Activated CD8-positive, alpha-beta memory T cell treated with anti-CD3 and anti-CD28 coated beads, Interleukin-2, amount 50 U/mL, for 1 hour (primary cell): ENCODE data around the gene SLC5A7.

ENCODE experiments used
- DNase-seq: peaks from one replicate; pipeline ENCODE4 v3.0.0-alpha.2; 2020; ENCODE audit errors: extremely low read depth

SLC5A7 gene

DNA sequence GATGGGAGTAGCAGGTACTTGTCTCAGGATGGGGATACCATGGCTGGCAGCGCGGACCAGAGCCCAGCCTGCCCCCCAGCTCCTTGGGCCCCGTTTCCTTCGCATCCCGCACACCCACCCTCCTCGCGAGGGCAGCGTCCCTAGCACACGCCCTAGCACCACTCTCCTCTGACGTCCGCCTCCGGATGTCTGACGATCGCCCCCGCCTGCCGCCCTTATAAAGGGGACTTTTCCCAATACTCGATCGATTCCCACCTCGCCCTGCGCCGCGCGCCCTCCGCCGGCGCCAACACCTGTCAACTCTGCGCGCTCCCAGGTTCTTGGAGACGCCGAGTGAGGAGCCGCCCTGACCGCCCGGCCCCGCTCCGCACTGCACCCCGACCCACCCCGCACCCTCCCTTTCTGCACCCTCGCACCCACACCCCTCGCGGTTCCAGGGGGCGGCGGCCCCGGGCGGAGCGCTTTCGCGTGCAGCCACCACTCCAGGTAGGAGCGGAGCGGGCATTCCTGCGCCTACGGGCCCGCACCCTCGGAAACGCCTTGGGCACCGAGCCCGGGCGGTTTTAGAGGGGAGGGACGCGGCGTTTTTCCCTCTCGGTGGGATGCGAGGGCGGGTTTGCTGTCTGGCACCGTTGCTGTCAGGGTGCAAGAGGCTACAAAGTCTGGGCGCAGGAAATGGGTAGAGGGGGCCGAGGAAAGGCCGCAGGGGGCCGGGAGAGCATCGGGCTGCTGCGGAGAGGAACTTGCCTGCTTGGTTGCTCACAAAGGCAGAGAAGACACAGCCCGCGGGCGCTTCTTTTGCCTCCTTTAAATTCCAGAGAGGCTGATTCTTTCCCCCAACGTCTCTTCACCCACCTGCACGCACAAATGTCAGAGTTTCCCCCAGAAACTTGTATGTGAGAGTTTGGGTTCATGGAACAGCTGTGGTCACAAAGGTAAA is at the start of gene SLC5A7:
Gene SLC5A7, plus strand, starts transcription at position 247 of the 940 bp plus-strand sequence. CDS start 1,632 bp downstream, outside the sequence.
- no peak for DNase-seq

DNA sequence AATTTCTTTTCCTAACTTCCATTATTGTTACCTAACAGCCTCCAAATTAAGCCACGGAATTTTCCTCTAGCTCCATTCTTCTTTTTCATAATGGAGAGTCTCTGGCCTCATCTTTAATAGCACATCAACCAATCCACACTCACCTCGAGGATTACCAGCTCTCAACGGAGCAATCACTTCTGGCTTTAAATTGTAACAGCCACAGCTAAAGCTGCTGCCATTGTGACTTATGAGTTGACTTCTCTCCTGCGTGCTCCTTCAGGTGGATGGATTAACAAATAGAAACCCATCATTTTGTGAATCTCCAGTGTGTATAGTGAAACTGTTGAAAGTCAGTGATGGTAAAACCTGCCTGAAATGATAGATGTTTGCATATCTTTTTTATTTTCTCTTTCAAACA is 24.9 kb upstream of the SLC5A7 start:
- DNase-seq, result no peak

DNA sequence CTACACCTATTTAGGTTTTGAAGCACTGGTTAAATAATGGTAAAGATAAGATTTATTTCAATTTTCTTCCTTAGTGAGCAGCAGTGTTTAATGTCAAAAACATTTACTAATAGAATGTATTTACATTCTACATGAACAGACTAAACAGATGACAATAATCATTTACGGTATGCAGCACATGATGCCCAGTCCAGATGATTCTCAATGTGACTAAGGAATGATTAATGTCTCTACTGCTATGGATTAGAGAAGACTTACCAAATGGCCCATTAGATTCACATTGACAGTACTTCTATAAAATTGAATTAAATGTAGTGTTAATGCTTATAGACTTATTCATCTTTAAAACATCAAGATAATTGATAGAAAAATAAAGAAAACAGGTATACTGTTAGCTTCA is 22.1 kb upstream of the SLC5A7 start:
- no peak for DNase-seq

DNA sequence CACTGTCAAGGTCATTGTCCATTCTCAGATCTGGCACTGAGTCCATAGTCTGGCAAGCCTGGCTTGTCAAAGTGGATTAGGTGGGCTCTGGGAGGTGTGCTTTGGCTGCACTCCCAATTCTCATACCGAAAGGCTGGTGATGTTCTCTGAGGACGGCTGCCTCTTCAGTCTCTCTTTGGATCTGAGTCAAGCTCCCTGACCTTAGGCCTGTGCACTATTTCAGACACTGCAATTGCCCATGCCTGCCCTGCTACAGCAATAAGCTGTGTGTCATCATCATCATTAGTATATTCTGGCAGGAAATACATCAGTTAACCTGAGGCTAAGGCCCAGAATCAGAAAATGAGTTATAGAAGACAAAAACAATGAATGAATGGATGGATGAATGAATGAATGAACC is 1.6 kb upstream of the SLC5A7 start:
- DNase-seq, result no peak

DNA sequence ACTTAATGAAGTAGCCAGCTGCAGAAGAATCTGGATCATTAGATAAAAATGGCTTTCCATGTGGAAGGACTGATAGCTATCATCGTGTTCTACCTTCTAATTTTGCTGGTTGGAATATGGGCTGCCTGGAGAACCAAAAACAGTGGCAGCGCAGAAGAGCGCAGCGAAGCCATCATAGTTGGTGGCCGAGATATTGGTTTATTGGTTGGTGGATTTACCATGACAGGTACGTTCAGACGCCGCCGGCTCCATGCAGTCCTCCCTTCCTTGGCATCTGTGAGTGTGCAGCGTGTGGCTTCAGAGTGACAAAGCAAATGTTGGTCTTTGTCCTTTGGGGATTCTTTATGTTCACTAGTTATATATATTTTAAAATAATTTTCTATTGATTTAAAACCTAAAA is 1.8 kb downstream of the SLC5A7 start:
- DNase-seq, result no peak

DNA sequence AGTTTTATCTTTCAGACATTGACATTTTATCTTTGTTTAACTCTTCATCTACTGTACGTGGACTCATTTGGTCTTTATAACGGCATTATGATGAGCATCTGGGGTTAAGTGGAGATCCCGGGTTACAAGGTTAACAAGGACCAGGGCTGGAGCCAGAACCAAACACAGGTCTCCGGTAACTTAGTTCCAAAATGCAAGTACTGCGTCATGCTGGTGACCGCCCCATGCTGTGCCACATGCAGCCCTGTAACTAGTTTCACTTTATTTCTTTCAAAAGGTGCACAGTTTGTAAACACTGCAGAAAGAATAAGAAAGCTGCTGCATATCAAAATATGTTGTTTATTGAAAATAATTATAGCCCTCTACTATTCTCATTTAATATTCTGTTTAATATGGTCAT is 3.1 kb downstream of the SLC5A7 start:
- DNase-seq, result no peak

DNA sequence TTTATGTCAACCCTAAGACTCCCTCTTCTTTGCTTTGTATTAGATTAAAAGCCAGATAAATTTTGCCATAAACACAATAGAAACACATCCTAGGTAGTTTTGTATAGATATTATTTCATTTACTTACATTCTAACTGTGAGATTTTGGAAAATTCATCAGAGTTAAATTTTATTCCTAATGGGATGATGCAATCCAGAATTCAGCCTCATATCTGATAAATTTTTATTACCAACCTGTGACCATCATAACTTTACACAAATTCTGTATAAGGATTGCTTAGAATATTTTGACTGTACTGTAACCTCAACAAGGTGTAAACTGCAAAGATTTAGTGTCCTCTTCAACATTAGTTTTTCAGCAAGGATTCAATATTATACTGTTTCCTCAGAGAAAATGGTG is 4.4 kb downstream of the SLC5A7 start:
- DNase-seq, result no peak

DNA sequence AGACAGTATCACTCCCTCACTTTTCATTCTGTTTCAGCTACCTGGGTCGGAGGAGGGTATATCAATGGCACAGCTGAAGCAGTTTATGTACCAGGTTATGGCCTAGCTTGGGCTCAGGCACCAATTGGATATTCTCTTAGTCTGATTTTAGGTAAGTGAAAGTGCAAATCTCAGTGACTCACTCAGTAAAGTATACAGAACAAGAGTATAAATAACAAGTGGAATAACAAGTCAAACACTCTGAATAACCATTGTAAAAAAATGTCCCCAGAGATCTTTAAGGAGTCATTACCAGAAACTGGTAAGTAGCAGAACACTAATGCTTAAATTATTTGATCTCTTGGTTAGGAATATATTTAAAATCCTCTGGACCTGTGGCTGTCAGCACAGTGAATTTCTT is 5.7 kb downstream of the SLC5A7 start:
- DNase-seq, result no peak

DNA sequence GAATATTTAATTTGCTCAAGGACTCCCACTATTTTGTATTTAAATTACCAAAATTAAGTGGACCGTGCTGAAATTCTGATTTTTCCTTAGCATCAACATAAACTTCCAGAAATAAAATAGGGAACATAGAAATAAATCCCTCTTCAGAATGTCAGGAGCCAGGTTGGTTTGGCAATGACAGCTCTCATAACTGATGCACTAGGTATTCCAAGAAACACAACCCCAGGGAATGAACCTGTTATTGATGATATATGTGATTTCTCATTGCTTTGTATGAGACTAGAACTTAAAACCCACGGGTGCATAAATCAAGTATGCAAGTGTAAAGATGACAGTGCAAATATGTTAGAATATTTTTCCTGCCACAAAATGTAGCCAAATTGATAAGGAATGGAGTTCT is 12.8 kb downstream of the SLC5A7 start:
- DNase-seq, result no peak

DNA sequence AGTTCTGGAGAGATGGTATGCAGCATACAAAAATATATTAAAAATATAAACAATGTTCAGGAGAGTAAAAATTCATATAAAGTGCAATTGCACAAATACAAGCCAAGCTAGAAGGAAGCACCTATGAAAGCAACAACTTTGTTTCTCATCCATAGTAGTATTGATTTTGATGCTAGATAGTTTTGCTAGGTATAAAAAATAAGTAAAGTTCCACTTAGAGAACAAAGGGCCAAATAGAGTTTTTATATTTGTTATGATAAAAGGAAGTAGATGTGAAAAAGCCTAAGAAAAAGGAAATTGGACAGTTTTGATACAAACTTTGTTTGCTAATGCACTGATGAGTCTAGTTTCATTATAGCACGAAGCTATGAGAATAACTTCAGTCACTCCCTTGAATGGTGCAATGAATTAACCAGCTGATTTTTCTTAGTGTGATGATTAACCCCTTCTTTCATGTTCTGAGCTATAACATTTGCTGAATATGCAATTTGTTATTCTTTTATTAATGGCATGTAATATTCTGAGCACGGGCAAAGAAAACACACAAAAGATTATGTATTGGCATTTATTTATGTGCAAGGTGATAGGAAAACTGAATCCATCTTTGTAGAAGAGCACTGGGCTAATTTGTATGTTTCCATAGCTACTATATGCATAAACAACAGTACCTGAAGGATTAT is 24.7 kb downstream of the SLC5A7 start:
- no peak for DNase-seq

DNA sequence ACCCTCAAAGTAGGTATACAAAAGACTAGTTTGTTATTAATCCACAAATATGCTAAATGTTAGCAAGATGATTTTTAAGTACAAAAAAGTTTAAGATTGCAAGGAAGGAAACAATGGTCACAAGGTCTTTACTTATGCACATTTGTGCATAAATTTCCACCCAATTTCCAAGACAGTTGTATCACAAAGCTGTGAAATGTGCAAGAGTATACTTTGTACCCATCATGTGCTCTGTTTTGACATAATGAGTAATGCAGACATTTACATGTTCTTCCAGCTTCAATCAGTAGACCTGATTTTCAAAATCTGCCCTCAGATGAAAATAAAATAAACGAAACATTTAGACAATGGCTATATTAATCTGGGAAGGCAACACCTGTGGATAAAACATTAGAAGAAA is 27.0 kb downstream of the SLC5A7 start:
- no peak for DNase-seq

DNA sequence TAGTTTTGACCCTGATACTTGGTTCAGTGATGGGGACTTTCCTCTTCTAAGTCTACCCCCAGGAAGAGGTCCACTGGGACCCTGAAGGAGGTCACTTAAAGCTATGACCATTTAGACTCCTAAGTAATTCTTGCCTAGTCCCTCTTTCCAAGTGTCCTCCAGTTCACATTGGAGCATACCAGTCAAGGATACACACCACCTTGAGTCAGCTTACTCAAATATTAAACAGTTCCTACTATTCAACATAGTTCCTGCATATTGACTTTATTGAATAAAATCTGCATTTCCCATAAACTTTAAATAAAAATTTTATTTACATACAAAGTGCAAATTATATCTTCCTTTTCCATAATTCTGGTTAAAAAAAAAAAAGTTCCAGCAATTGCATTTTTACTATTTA is 36.3 kb downstream of the SLC5A7 start:
- DNase-seq, result no peak

DNA sequence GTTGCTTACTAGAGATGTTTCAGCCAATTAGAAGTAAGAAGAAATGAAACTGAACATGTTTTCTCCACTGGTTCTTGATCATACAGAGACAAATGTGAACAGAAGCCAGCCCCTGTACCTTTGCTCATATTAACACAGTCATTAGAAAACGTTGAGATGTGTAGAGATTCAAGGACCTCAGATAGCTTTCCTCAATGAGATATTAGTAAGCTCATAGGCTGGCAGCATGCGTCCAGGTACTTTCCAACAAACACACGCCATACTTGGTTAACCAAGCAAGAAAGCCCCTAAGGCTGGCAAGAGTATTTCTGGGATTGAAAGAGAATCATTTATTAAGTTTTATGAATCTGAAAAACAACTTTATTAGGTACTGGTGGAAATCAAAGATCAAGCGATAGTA is 37.5 kb downstream of the SLC5A7 start:
- DNase-seq, result no peak

DNA sequence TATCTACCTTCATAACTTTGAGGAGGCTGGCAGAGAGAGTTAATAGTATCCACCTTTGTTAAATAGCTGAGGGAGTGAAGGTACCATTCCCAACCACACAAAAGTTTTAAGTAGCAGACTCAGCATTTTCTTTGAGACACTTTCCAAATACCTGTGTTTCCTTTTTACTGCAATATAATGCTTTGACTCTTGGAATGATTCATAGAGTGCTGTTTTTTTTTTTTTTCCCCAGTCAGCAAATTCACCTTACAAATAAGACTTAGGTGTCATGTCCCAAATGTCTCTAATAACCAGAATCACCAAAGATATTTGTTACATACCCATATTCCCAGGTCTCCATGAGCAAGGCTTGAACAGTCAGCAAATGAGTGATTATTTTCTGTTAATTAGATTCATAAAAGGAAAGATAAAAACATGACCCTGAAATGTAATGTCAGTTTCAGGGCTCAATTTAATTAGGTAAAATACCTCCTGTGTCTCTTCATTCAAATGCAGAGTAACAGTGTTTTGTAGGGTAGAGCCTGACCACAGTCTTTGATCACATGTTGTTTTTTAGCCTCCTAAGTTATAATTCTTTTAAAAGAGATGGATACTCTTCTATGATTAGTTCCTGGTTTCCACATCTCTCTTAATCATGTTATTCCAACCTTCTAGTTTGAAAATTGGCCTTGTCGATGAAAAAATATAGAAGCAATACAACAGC is 39.9 kb downstream of the SLC5A7 start:
- no peak for DNase-seq

DNA sequence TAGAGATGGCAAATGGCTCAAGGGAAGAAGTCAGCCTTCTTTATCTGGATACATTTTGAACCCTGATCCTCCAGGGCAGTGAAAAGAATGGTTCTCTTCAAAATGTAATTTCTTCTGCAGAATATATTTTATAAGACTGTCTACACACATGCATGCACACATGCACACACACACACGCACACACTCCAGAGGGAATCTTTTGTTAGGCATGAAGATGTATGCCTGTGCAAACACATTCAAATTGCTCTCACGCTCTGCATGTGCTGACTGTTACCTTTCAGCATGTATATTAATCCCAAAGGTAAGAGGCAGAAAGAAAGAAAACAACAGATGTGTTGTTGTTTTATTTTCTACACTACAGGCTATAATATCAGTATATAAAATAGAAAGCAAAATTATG is 43.2 kb downstream of the SLC5A7 start:
- DNase-seq, result no peak

DNA sequence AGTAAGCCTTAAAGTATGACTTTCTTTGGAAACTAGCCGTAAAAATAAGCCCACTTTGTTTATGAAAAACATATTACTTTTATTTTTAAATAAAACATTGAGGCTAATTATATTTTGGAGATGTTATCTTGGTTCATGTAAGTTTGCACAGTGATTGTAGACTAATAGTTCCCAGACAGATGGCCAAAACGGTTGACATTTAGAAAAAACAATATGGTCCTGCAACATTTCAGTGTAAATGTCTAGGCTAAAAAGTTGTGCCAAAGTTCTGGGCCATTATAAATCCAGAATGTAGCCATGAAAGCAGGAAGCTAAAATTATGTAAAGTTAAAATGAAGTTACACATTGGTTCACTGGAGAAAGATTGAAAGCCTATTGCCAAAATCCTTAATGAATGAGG is 43.6 kb downstream of the SLC5A7 start:
- no peak for DNase-seq

DNA sequence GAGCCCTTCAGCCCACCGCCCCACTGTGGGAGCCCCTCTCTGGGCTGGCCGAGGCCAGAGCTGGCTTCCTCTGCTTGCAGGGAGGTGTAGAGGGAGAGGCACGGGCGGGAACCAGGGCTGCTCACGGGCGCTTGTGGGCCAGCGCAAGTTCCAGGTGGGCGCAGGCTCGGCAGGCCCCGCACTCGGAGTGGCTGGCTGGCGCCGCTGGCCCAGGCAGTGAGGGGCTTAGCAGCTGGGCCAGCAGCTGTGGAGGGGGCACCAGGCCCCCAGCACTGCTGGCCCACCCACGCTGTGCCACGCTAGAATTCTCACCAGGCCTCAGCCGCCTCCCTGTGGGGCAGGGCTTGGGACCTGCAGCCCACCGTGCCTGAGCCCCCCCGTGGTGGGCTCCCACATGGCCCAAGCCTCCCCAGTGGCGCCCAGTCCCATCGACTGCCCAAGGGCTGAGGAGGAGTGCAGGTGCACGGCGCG is 45.2 kb downstream of the SLC5A7 start:
- no peak for DNase-seq

DNA sequence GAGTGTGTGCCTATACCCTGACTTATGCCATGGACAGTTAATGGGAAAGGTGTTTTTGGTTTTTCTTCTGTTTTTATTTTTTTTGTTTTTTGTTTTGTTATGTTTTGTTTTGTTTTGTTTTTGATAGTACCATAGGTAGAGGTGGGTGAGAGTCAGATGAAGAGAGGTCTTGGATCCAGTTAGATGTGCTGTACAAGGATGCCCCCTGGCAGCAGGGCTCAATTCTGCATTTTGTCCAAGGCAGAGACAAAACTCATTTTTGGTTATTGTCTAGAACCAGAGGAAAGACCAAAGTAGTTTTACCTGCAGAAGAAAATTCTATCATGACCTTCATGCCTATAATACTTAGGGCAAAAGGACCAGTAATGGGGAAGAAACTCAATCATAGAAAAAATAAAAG is 48.5 kb downstream of the SLC5A7 start:
- no peak for DNase-seq

DNA sequence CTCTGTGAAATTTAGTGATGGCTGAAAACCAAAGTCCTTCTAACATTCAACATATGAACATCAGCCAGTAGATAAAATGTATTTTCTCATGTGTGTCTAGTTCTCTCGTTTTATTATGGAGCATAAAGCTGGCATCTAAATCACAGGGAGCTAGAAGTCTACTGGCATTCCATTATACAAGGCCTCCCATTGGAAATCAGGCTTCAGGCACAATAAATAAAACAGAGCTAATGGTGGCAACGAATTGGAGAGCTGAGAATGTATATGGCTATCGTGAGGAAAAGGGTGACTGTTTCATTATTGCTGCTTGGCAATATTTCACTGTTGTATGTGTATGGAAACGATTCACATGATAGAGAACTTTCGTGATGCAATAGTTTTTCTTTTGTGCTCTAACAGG is 62.4 kb downstream of the SLC5A7 start:
- DNase-seq, result no peak

DNA sequence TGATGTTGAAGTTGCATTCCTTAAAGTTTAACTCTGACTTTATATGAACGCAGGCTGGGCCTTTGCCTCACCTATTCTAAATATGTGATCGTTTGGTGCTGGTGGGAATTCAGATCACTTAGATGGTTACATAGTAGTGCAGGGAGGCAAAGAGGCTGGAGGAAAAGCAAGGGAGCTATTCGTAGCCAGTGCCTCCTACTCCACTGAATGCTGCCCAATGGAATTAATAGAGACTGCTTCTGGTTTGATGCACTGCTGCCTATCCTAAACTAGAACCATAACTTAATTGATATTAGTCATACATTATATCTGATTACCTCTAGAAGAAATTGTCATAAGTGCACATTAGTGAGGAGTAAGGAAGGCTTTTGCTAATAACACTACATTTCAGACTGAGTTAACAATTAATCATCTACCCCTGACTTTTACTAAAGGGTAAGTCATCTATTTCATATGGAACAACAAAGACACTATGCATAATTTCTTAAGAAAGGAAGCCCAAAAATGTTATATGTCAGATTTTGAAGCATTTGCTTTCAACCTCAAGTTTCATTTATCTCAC is 72.3 kb downstream of the SLC5A7 start:
- DNase-seq, result no peak

DNA sequence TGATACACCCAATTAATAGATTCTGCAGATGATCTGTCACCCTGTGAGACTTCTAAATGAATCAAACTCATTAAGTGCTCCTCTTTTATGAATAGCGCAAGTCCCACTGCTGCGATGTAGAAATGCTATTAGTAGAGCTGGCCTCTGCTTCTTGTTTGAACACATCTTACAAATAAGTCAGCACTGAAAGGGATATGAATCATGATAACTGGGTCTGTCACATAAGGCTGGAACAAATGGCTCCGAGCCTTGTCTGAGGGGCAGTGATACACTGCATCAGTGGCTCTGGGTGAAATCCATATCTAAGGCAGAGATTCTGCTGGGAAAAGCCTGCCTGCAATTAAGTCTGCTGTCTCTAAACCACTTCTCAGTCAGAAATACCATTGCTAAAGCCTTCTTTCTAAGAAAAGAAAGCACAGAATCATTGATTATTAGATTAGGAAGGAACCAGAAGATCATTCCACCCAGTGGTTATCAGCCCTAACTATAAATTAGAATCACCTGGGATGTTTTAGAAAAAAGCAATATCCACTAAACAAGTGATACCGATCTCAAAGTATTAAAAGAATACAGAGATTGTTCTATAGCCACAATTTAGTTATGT is 75.2 kb downstream of the SLC5A7 start:
- no peak for DNase-seq
